ENCODE measurements around the gene SH3D19. TPM values are rescaled to one million over a fixed set of nuclear protein-coding genes. Genes with fewer than 3 reads are reported as not detected.

SH3D19 gene
- total and polyA plus RNA-seq, 3 donors from 2014 or later: 40.6 to 58.6 (median 49.9) TPM

- no peak for TF ChIP-seq POLR2A (IDR thresholded peaks at IDR 0.05)
- TF ChIP-seq, protein P1, sequence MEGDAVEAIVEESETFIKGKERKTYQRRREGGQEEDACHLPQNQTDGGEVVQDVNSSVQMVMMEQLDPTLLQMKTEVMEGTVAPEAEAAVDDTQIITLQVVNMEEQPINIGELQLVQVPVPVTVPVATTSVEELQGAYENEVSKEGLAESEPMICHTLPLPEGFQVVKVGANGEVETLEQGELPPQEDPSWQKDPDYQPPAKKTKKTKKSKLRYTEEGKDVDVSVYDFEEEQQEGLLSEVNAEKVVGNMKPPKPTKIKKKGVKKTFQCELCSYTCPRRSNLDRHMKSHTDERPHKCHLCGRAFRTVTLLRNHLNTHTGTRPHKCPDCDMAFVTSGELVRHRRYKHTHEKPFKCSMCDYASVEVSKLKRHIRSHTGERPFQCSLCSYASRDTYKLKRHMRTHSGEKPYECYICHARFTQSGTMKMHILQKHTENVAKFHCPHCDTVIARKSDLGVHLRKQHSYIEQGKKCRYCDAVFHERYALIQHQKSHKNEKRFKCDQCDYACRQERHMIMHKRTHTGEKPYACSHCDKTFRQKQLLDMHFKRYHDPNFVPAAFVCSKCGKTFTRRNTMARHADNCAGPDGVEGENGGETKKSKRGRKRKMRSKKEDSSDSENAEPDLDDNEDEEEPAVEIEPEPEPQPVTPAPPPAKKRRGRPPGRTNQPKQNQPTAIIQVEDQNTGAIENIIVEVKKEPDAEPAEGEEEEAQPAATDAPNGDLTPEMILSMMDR (IDR thresholded peaks at IDR 0.05): no peak
- H3K4me1 ChIP-seq: peaks cover 17% of the 10 kb centered on the region
- no peaks in the 10 kb centered on the region for H3K9me3 ChIP-seq
- peak overlapping the region; percentile 4 to 57 for H3K27ac ChIP-seq
- DNase-seq: peak; percentile 61
- 21 to 26% methylated on average over 3 of the region's 3 CpGs for WGBS, 2 donors
- H3K36me3 ChIP-seq (ENCODE audit: low read depth, missing control alignments): no peaks in the 10 kb centered on the region
- no peaks in the 10 kb centered on the region for H3K27me3 ChIP-seq
- intact Hi-C loops (cut with DNase I; ENCODE audit: low total_unique reads): no loop called here
- H3K4me3 ChIP-seq: peak overlapping the region; percentile 3 to 4
Observed at GRCh38 chr4:151227731-151228130, 97.7 kb downstream of the SH3D19 start.

- Histone ChIP-seq H3K27ac (peak overlapping the region in 1 of 2 donors; percentile 57), H3K4me3 (peak overlapping the region; percentile 3 to 4), H3K36me3 (ENCODE audit: low read depth, missing control alignments) (no peaks in the 10 kb centered on the region), H3K9me3 (no peaks in the 10 kb centered on the region), H3K4me1 (peaks cover 15% of the 10 kb centered on the region), H3K27me3 (no peaks in the 10 kb centered on the region)
- no peak for DNase-seq
- intact Hi-C loops (cut with DNase I; ENCODE audit: low total_unique reads): no loop called here
- WGBS, 2 donors: 47 to 51% methylated on average over 1 of the region's 1 CpG
- TF ChIP-seq POLR2A (IDR thresholded peaks at IDR 0.05): no peak
- TF ChIP-seq, protein P1 (IDR thresholded peaks at IDR 0.05): no peak
Observed at GRCh38 chr4:151227172-151227571, 98.2 kb downstream of the SH3D19 start.

DNA sequence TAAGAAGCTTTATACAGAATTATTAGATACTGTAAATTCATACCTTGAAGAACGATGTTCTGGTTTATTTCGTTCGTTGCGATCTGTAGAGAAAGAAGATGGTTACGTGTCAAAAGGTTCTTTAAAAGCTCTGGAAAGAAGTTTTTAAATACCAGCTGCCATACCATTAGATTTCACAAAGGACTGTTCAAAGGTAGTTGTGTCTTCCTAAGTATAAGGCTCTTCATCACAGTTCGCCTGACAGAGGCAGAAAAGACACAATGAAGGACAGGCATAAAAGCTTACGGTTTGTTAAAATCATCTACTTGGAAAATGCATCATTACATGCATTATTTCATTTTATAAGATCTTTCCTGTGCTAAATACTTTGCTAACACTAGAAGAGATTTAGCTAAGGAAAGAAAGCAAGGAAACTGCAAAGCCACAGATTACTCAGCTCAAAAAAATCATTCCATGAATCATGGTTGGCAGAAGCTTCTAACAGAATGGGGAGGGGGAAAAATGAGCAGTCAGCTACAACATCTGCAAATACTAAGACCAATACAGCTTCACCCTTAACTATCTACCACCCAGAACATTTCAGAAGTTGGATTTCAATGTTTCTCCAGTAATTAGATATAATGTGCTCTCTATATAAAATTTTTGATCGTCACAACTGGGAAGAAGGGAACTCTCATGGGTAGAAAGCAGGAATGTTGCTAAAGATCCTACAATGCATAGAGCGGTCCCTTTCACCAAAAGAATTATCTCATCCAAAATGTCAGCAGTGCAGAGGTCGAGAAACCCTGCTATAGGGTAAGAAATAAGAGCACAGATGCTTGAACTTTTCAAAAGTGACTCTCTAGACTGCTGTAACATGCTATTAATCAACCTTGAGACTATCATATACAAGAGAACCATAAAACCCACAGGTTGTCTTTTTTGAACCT is 99.1 kb downstream of the SH3D19 start:
- WGBS, 2 donors: 42 to 57% methylated on average over 10 of the region's 10 CpGs
- Histone ChIP-seq H3K4me1 (peaks cover 8% of the 10 kb centered on the region), H3K36me3 (ENCODE audit: low read depth, missing control alignments) (no peaks in the 10 kb centered on the region), H3K27ac (peak overlapping the region in 1 of 2 donors; percentile 57), H3K4me3 (peak overlapping the region; percentile 4 to 14), H3K27me3 (no peaks in the 10 kb centered on the region), H3K9me3 (no peaks in the 10 kb centered on the region)
- intact Hi-C loops (cut with DNase I; ENCODE audit: low total_unique reads): no loop called here
- no peak for DNase-seq
- no peak for TF ChIP-seq POLR2A (IDR thresholded peaks at IDR 0.05)
- TF ChIP-seq, protein P1 (IDR thresholded peaks at IDR 0.05): no peak

DNA sequence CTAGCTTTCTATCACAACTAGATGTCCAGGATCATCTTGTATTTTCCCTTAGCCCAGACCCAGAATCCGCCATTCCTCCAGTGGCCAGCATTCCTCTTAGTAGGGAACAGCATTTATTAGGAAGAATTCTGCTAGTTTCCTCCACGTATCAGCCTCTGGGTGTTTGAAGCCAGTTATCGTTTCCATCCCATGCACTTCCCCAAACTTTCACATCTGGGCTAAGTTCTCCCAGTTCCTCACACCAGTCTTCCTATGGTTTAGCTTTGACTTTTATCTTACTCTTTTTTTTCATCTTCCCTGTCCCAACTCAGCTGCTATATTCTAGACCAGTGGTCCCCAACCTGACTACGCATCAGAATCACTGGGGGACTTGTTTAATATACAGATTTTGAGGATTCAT is 101.9 kb downstream of the SH3D19 start:
- 56 to 67% methylated on average over 4 of the region's 4 CpGs for WGBS, 2 donors
- intact Hi-C loops (cut with DNase I; ENCODE audit: low total_unique reads): no loop called here

More for the DNA sequence above, 101.9 kb downstream of the SH3D19 start:
- H3K4me3 ChIP-seq: no peak overlapping the region
- no peaks in the 10 kb centered on the region for H3K36me3 ChIP-seq (ENCODE audit: low read depth, missing control alignments)
- no peak for DNase-seq
- no peaks in the 10 kb centered on the region for H3K27me3 ChIP-seq
- H3K9me3 ChIP-seq: no peaks in the 10 kb centered on the region
- H3K4me1 ChIP-seq: peaks cover 8% of the 10 kb centered on the region
- H3K27ac ChIP-seq: no peak overlapping the region
- TF ChIP-seq, protein P1 (IDR thresholded peaks at IDR 0.05): no peak
- TF ChIP-seq POLR2A (IDR thresholded peaks at IDR 0.05): no peak

Measured in testis (tissue), 3 donors.